D721Med (cell line): ENCODE results near the gene SLC20A1.
"Not testable (repeated sequence)": the region's sequence is repeated elsewhere in the genome, so short reads cannot be mapped to it uniquely, and the experiment has no call there.

ENCODE experiments used
- DNase-seq: peaks from one replicate; pipeline ENCODE4 v3.0.0; 2011; ENCODE audit warnings: low spot score; ENCODE audit not compliant: insufficient read length
- FAIRE-seq: peaks from 2 replicates; lab custom pipeline; 2011; peaks lifted over from hg19 to GRCh38; lab: Jason Lieb, UNC
- TF ChIP-seq, protein P1 (sequence below): IDR thresholded peaks from 2 replicates; pipeline ENCODE4 v1.5.1; 2012; ENCODE audit warnings: mild to moderate bottlenecking, control low read depth; ENCODE audit not compliant: insufficient read depth; ENCODE audit errors: missing control alignments

SLC20A1 gene

DNA sequence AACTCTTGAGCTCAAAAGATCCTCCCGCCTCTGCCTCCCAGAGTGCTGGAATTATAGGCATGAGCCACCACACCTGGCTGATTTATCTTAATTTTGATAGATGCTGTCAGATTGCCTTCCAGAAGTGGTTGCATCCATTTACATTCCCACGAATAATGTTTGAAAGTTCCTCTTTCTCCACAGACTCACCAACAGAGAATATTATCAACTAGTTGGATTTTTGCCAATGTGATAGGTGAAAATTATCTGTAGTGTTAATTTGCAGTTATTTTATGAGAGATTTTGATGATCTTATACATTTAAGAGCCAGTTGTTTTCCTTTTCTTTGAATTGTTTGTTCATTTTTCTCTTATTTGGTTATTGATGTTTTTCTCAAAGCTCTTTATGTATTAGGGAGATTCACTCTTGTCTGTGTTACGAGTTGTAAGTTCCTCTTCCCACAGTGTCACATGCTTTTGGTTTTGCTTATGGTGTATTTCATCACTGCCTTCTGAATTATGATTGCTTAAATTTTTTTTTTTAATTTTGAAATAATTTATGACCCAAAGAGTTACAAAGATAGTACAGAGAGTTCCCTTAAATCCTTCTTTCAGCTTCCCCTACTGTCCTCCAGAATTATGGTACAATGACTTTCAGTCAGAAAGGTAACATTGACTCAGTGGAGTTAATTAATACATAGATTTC lies 54.4 kb downstream of the SLC20A1 start:
- TF ChIP-seq, protein P1, sequence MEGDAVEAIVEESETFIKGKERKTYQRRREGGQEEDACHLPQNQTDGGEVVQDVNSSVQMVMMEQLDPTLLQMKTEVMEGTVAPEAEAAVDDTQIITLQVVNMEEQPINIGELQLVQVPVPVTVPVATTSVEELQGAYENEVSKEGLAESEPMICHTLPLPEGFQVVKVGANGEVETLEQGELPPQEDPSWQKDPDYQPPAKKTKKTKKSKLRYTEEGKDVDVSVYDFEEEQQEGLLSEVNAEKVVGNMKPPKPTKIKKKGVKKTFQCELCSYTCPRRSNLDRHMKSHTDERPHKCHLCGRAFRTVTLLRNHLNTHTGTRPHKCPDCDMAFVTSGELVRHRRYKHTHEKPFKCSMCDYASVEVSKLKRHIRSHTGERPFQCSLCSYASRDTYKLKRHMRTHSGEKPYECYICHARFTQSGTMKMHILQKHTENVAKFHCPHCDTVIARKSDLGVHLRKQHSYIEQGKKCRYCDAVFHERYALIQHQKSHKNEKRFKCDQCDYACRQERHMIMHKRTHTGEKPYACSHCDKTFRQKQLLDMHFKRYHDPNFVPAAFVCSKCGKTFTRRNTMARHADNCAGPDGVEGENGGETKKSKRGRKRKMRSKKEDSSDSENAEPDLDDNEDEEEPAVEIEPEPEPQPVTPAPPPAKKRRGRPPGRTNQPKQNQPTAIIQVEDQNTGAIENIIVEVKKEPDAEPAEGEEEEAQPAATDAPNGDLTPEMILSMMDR, result no peak
- no peak for DNase-seq
- FAIRE-seq, result no peak

GRCh38 chr2:112701052-112701451 lies 55.3 kb downstream of the SLC20A1 start:
- TF ChIP-seq, protein P1, result no peak
- FAIRE-seq (no peak), DNase-seq (no peak)

GRCh38 chr2:112703684-112704083 lies 57.9 kb downstream of the SLC20A1 start:
- TF ChIP-seq, protein P1, result no peak
- FAIRE-seq (no peak), DNase-seq (no peak)

DNA sequence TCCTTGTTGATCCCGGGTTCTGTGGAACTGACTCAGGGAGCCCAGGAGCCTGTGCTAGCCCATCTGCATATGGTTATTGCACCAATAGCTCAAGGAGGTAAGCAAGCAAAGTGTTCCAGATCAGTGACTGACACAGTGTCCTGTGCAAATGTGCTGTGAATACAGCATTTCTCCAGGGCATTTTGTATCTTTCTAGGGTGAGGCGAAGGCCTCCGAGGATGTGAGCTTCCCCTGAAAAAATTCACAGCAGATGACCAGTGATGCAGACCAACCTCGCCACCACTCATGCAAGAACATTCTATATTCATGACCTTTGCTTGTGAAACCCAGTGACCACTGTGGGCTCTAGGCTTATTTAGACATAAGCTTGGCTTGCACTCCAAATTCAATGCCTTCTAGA lies 59.8 kb downstream of the SLC20A1 start:
- no peak for FAIRE-seq
- TF ChIP-seq, protein P1, result no peak
- no peak for DNase-seq

DNA sequence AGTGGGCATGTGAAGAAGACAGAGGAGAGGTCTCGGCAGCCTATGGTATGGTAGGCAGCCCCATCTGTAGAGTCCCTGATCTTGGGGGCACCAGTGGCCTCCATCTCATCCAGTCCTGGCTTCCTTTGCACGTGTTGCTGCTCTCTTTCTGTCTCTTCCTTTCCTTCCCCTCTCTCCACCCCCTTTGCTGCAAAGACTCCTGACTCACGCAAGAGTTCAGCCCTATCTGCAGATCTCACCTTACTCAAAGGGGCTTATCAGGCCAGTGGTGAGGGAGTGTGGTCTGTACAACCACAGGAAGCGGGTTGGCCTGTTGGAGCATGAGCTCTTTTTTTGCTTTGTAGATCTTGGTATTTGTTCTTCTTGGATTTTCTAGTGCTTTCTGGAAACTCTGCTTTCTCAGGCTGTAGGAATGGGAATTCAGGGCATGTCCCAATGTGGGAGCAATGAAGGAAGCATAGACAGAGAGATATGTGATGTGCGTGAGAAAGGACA lies 60.5 kb downstream of the SLC20A1 start:
- DNase-seq (no peak), FAIRE-seq (no peak)
- TF ChIP-seq, protein P1, result no peak

GRCh38 chr2:112706947-112707346 lies 61.2 kb downstream of the SLC20A1 start:
- DNase-seq, FAIRE-seq: not testable (repeated sequence)

DNA sequence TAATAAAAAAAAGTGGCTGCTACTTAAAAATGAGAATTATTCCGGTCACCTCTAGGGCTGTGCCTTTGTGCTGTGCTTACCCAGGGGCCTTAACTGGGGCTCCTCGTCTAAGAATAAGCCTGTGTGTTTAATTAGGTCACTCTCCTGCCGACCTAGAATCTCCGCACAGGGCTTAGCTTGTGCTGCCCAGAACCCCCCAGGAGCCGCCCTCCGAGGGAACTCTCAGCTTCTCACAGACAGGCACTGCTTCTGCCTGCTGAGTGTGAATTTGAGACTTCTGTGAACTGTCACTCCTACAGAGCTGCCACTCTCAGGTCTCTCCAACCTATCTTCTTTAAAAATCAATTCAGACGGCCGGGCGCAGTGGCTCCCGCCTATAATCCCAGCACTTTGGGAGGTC lies 63.2 kb downstream of the SLC20A1 start:
- DNase-seq (no peak), FAIRE-seq (no peak)
- TF ChIP-seq, protein P1, result no peak

- FAIRE-seq, result no peak
- TF ChIP-seq, protein P1, result no peak
- no peak for DNase-seq
Observed at GRCh38 chr2:112709703-112710102, 64.0 kb downstream of the SLC20A1 start.
